NCI-H510A treated with DMSO at 0.1 percent for 48 hours (cell line): ENCODE results near the gene IL31RA.
A peak's percentile ranks its signal among the peaks of the same experiment; 100 is the strongest.
"Not testable (repeated sequence)": the region's sequence is repeated elsewhere in the genome, so short reads cannot be mapped to it uniquely, and the experiment has no call there.

Source experiments
- DNase-seq: peaks from one replicate; lab custom pipeline; 2025; lab: John Stamatoyannopoulos, UW

Gene IL31RA

GRCh38 chr5:55925712-55926111 is 74.6 kb downstream of the IL31RA start:
- no peak for DNase-seq

- no peak for DNase-seq
These were observed 75.3 kb downstream of the IL31RA start for GRCh38 chr5:55926476-55926875.

- no peak for DNase-seq
These were observed 76.9 kb downstream of the IL31RA start for GRCh38 chr5:55927861-55928655.

- no peak for DNase-seq
These were observed 78.1 kb downstream of the IL31RA start for GRCh38 chr5:55929020-55929799.

- DNase-seq: no peak
These were observed 81.5 kb downstream of the IL31RA start for GRCh38 chr5:55932700-55933099.

GRCh38 chr5:55933377-55934114 is 82.4 kb downstream of the IL31RA start:
- DNase-seq: no peak

- DNase-seq: peak; percentile 49
These were observed 83.0 kb downstream of the IL31RA start for GRCh38 chr5:55934115-55934613.

GRCh38 chr5:55934720-55935119 is 83.6 kb downstream of the IL31RA start:
- DNase-seq: no peak

GRCh38 chr5:55935371-55935770 is 84.2 kb downstream of the IL31RA start:
- DNase-seq: no peak

GRCh38 chr5:55936100-55936693 is 85.0 kb downstream of the IL31RA start:
- DNase-seq: peak; percentile 32

- not testable (repeated sequence) for DNase-seq
These were observed 86.4 kb downstream of the IL31RA start for GRCh38 chr5:55937598-55937997.

GRCh38 chr5:55941154-55941553 is 90.0 kb downstream of the IL31RA start:
- not testable (repeated sequence) for DNase-seq

- DNase-seq: no peak
These were observed 108.1 kb downstream of the IL31RA start for GRCh38 chr5:55959208-55959607.

GRCh38 chr5:55960779-55961178 is 109.6 kb downstream of the IL31RA start:
- DNase-seq: no peak

GRCh38 chr5:55965525-55965924 is 114.4 kb downstream of the IL31RA start:
- DNase-seq: no peak

- no peak for DNase-seq
These were observed 115.1 kb downstream of the IL31RA start for GRCh38 chr5:55966284-55966683.

GRCh38 chr5:55969956-55970355 is 118.8 kb downstream of the IL31RA start:
- DNase-seq: no peak
